Measurements from ENCODE around the gene FAU.
"Not testable (repeated sequence)": the region's sequence is repeated elsewhere in the genome, so short reads cannot be mapped to it uniquely, and the experiment has no call there.

Gene FAU

DNA sequence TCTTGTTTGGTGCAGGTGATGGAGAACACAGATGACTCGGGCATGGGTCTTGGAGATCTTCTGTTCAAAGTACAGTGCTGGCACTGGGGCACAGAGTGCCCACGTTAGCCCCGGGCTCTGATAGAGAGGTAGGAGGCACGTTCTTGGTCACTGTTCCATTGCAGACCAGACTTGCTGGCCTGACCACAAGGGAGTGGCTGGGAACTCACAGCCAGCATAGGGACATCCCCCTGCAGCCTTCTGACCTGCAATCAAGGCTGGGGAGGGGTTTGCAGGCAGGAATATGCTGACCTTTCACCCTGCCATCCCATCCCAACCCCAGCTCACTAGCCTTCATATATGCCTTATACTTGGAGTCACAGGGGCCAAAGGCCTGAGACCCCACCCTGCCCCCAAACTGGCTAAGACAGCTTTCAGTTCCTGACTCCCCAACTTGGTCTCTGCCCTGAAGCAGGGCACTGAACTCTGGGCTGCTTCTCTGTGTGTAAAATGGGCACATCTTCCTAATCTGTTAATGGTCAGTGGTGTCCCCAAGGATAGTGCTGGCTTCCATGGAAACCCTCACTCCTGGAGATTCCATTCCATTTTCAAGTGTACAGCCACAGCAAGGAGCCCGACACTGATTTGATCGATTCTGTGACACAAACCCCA, 4.8 kb upstream of the FAU start:
- intact Hi-C loops (cut with DNase I), result loop anchor here (10.0 kb wide), 1 partner anchor 322 kb away; the partner anchor contains the start of gene MAP4K2
- no peak for DNase-seq

DNA sequence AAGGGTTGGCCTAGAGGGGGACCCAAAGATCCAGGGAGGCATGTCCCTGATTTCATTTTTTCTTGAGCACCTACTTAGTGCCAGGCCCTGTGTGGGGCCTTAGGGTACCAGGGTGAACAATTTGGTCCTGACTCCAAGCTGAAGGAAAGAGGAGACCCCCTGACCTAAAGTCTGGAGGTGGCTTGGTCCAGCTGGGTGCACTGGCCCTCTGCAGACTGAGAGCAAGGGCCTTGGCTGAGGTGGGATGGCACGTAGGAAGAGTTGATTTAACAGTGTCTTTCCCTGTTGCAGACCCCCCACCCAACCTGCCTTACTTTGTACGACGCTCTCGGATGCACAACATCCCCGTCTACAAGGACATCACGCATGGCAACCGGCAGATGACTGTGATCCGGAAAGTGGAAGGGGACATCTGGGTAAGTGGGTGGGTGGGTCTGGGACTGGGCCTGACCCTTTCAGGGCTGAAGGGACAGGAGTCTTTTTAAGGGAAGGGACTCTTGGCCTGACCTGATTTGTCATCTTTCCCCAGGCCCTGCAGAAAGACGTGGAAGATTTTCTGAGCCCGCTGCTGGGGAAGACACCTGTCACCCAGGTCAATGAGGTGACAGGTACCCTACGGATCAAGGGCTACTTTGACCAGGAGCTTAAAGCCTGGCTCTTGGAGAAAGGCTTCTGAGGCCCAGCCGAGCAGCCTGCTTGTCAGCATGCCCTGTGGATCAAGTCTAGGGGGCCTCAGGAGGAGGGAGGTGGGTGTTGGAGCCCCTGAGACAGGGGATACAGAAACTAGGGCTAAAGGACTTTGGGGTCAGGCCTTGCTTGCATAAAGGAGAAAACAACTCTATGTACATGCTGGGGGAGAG, 3.5 kb upstream of the FAU start:
- no peak for DNase-seq
- intact Hi-C loops (cut with DNase I), result loop anchor here (10.0 kb wide), 1 partner anchor 321 kb away; the partner anchor contains the start of gene MAP4K2

DNA sequence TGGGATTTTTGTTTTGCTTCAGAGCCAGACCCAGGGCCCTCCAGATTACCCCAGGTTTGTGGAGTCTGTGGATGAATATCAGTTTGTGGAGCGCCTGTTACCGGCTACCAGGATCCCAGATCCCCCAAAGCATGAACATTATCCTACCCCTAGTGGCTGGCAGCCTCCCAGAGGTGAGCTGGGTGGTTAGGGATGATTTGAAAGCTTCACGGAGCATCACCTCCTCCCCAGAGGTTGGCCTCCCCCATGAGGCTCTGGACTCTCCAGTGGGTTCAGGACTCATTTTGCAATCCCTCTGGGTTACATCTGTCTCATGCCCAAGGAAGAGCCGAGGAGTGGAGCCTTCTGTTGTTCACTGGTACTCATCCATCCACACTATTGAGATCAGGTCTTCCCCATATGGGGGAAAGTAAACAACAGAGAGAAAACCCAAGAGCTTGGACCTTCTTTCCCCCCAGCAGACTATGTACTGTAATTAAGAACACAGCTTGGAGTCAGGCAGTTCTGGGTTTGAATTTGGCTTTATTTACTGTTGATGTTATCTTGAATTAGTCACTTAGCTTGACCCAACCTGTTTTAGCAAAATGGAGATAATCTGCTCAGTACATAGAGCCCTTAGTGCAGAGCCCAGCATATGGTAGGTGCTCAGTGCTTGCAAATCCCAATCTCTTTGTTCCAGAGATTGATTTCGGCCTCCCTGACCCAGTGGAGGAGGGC, 2.7 kb upstream of the FAU start:
- no peak for DNase-seq

DNA sequence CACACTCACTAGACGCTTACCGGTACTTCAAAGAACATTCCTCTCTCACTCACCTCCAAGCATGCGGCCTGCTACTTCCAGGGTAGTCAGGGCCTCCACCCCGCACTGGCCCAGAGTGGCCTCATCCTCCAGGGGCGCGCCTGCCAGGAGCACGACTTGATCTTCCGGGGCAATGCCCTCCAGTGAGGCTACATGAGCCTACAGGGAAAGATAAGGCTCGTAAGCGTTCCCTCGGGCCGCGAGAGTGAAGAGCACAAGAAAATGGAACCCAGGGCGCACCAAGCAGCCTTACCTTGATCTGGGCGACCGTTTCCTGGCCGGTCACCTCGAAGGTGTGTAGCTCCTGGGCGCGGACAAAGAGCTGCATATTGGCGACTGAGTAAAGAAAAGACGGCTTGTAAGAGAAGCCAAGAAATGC, 478 bp downstream of the FAU start:
- no peak for DNase-seq
- intact Hi-C loops (cut with DNase I), result loop anchor here (10.0 kb wide), 1 partner anchor 317 kb away; the partner anchor contains the start of gene MAP4K2

More for the DNA sequence above, 2.7 kb upstream of the FAU start:
- intact Hi-C loops (cut with DNase I), result loop anchor here (10.0 kb wide), 1 partner anchor 320 kb away; the partner anchor contains the start of gene MAP4K2

DNA sequence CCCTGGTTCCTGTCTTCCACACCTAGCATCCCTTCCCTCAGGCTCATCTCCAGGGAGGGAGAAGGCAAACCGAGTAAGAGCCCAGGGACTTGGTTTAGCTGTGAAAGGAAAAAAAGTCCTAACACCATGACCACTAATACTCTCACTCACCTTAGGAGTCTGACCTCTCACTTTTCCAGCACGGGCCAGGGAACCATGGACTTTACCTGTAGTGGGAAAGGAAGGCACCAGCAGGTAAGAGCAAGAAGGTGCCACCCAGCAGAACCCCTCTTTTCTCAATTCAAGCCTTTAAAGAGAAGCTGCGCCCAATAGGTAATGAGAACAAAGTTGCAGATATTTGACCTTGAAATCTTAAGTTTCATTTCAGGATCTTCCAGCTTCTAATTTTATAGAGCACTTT, 1.1 kb downstream of the FAU start:
- intact Hi-C loops (cut with DNase I), result loop anchor here (10.0 kb wide), 1 partner anchor 316 kb away; the partner anchor contains the start of gene MAP4K2
- DNase-seq, result no peak

DNA sequence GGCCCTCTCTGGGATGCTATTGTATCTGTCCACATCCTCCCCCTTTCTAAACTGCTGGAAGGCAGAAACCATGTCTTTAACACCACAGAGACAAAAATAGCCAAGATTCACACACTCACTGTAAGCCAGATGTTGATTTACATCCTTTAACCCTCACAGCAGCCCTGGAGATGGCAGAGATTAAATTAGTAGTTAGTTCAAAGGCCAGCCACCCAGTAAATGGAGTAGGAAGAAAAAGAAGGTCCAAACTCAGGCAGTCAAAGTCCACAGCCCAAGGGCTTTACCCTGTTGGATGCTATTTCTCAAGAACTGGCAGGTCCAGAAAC, 2.3 kb downstream of the FAU start:
- intact Hi-C loops (cut with DNase I), result loop anchor here (10.0 kb wide), 1 partner anchor 195 kb away; the partner anchor contains the start of gene PPP2R5B
- no peak for DNase-seq

DNA sequence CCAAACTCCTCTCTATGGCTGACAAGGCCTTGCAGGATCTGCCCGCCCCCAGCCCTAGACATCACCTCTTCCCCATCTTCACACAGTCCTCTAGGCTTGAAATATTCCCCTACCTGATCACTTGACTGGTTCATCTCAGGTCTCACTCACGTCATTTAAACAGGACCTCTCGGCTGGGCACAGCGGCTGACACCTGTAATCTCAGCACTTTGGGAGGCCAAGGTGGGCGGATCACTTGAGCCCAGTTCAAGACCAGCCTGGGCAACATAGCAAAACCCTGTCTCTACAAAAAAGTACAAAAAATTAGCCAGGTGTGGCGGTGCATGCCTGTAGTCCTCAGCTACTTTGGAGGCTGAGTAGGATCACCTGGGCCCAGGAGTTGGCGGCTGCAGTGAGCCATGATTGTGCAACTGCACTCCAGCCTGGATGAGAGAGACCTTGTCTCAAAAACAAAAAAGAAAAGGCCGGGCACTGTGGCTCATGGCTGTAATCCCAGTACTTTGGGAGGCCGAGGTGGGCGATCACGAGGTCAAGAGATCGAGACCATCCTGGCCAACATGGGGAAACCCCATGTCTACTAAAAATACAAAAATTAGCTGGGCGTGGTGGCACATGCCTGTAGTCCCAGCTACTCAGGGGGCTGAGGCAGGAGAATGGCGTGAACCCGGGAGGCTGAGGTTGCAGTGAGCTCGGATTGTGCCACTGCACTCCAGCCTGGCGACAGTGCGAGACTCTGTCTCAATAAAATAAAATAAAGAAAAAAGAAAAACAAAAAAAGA, 2.9 kb downstream of the FAU start:
- intact Hi-C loops (cut with DNase I), result loop anchor here (10.0 kb wide), 1 partner anchor 194 kb away; the partner anchor contains the start of gene PPP2R5B
- DNase-seq, result not testable (repeated sequence)

DNA sequence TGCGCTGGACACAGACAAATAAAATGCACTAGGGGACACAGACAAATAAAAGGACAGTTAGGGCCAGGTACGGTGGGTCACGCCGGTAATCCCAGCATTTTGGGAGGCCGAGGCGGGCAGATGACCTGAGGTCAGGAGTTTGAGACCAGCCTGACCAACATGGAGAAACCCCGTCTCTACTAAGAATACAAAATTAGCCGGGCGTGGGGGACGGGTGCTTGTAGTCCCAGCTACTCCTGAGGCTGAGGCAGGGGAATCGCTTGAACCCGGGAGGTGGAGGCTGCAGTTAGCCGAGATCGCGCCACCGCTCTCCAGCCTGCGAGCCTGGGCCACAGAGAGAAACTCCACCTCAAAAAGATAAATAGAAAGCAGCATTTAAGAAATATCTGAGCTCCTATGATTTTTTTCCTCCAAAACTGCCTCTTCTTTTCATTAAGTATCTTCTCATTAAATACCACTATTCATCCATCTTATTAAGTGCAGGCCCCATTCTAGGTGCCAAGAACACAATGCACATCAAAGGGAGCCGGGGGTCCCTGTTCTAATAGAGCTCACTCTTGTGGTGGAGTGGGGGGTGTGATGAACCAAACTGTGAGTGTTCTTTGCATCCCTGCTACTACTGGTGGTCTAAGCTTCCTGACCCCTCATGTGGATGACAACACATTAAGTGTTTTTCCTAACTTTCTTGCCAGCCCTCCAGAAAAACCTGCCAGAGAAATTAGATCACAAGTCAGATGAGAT, 3.7 kb downstream of the FAU start:
- intact Hi-C loops (cut with DNase I), result loop anchor here (10.0 kb wide), 1 partner anchor 193 kb away; the partner anchor contains the start of gene PPP2R5B
- DNase-seq, result no peak

DNA sequence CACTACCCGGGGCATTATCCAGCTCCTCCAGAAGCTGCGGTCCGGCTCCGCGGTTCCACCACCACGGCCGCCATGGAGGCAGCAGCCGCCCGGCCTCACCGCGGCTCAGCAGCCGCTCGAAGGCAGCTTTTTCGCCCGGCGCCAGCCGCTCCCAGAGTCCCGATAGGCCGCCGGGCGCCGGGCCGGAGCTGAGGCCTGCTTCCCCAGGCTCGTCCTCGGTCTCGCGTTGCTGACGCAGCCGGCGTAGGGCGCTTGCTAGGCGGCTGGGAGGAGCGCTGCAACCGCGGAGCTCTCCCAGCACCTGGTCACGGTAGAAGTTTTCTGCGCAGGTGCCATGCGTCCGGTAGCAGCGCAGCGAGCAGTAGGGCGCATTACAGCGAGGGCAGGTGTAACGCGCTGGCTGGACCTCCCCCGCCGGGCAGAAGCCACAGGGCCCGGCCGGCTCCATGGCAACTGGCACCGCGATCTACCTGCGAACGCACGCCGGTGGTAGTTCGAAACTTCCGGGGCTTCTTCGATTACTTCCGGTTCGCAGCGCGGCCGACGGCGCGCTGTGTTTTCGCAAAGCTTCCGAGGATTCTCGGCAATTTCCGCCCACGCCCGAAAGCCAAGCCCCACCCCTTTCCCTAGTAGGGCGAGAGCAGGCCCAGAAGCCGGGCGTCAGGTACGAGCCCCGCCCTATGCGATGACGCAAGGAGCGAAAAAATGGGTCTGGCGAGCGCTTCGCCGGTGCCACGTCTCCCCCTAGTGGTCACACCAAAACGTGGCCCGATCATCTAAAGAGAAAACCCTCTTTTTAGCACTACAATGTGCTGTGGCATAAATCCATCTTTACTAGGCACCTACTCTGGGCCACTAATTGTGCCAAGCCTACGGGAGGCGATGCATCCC, 4.5 kb downstream of the FAU start, which contains the start of gene ZNHIT2:
Gene ZNHIT2, minus strand, starts transcription at position 496 of the 891 bp plus-strand sequence. Its CDS starts 48 bp downstream, at position 448.
- DNase-seq, result peak; percentile 98 to 100 (median 100)
- intact Hi-C loops (cut with DNase I), result loop anchor here (2.0 to 10.0 kb wide), 3 partner anchors 33 to 193 kb away; partner anchors contain the start of genes CDCA5, PPP2R5B and ZFPL1

DNA sequence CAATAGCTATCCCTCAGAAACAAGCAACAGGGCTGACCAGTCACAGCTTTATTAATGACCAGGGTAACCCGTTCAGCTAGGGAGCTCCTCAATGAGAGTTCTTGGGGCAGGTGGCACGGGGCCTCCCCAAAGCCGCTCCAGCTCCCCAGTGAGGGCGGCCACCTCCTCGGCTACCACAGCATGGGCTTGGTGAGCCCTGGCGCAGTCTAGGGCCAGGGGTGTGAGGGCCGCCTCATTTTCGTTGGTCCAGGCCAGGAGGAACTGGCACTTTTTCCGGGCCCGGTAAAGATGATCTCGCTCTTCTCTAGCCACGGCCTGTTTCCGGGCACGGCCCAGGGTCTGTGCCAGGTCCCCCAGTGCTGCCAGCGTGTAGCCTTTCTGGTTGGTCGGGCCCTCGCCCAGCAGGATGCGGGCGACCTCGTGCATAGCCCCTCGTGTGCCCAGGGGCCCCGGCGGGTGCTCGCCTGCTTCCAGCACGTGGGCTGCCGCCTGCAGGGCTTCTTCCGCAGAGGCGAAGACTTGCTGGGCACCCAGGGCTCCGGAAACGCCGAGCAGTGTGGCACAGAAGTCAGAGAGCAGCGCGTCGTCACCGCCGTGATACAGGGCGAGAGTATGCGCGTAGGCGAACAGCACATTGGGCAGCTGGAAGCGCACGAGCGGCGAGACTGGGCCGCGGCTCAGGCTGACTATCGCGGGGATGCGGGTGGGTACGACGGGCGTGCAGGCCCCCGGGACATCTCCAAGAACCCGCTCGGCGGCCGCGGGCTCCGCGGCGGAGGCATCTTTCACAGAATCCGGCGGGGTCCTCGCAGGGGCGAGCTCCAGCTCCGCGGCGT, 5.3 kb downstream of the FAU start:
- peak in 16 of 42 donors; percentile 18 to 55 (median 41) for DNase-seq
- intact Hi-C loops (cut with DNase I), result loop anchor here (2.0 to 10.0 kb wide), 3 partner anchors 32 to 192 kb away; partner anchors contain the start of genes CDCA5, PPP2R5B and ZFPL1

DNA sequence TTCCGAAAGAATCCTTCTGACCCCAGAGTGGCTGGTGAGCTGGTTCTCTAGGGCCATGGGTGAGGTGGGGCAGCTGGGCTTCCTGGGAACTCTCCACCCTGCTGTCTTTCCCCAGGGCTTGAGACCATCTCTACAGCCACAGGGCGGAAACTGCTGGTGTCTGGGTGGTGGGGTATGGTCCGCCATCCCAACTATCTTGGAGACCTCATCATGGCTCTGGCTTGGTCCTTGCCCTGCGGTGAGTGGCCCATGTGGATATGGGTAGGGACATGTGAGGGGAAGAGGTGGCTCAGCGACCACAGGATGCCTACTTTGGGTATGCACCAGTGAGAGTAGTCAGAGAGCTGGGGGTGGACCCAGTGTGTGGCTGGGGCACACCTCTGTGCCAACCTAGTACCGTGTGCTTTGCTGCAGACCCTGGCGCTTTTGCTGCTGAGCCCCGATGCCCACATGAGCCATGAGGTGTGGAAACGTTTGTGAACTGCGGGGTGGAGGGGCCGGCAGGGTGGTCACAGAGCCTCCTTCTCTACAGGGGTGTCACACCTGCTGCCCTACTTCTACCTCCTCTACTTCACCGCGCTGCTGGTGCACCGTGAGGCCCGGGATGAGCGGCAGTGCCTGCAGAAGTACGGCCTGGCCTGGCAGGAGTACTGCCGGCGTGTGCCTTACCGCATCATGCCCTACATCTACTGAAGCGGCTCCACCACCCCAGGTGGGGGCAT, 6.4 kb downstream of the FAU start:
- no peak for DNase-seq
- intact Hi-C loops (cut with DNase I), result loop anchor here (2.0 to 10.0 kb wide), 3 partner anchors 31 to 191 kb away; partner anchors contain the start of genes CDCA5, PPP2R5B and ZFPL1

DNA sequence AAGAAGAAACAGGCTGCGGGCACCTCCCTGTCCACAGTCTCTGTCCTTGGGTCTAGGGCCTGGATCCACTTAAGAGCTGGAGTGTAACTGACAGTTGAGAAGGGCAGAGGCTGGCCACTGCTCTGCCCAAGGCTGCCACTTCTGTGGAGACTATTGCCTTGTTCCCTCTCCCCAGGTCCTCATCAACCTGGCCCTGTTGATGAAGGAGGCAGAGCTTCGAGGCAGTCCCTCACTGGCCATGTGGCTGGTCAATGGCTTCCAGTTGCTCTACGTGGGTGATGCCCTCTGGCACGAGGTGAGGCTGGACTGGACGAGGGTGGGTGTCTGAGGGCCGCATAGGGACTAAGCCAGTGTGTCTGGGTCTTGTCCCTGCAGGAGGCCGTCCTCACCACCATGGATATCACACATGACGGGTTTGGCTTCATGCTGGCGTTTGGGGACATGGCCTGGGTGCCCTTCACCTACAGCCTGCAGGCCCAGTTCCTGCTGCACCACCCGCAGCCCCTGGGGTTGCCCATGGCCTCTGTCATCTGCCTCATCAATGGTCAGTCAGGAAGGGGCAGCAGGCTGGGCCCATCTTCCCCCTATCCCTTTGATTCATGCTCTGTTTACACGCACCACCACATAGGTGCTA, 7.3 kb downstream of the FAU start:
- intact Hi-C loops (cut with DNase I), result loop anchor here (10.0 kb wide), 1 partner anchor 190 kb away; the partner anchor contains the start of gene PPP2R5B

DNA sequence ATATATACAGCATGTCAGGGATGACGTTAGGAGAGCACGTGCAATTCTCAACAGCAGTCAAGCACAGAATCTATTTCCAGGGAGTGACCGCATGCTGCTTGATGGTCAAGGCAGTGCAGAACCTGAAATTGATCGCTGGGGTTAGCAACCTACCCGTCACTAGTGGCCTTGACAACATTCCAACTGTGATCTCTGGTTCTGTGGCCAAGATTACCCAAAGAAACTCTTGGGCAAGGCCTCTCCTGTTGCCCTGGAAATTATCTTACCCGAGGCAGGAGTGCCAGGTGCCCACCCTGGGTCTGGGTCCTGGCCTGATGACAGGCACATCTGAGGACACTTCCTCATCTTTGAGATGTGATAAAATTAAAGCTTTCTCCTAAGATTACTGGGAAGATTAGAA, 8.1 kb downstream of the FAU start:
- no peak for DNase-seq

More for the DNA sequence above, 7.3 kb downstream of the FAU start:
- no peak for DNase-seq

DNA sequence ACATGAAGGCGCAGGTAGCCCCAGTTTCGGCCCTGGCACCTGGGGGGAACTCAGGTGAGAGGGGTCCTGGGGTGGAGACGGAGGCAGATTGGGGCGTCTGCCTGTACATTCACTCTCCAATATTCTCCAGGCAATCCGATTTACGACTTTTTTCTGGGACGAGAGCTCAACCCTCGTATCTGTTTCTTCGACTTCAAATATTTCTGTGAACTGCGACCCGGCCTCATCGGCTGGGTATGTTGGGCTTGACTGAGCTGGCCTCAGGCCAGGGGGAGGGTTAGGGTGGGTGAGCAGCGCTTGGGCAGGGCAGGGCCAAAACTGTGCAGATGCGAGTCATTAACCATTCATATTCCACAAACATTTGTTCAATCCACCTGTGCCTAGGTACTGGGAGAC, 8.6 kb downstream of the FAU start:
- no peak for DNase-seq
- intact Hi-C loops (cut with DNase I), result loop anchor here (10.0 kb wide), 1 partner anchor 189 kb away; the partner anchor contains the start of gene PPP2R5B

More for the DNA sequence above, 8.1 kb downstream of the FAU start:
- intact Hi-C loops (cut with DNase I), result loop anchor here (10.0 kb wide), 1 partner anchor 189 kb away; the partner anchor contains the start of gene PPP2R5B
